ENCODE results near the gene BTRC.

BTRC gene

DNA sequence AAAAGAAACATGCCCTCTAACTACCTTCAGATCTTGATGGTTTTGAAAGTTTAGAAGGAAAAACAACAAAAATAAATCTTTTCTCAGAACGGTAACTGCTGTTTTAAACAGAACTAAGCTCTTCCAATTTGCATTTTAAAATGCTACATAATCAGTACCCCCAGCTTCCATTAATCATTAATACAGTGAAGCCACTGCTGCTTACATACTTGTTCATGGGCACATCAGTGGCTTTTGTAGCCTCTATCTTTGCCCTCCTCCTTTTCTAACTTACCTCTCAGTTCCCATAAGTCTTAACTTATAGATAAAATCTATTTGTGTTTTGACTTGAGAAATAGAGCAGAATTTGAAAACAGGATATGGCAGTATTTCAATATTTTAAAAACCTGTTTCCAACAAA, 125.0 kb downstream of the BTRC start:
- DNase-seq = no peak

DNA sequence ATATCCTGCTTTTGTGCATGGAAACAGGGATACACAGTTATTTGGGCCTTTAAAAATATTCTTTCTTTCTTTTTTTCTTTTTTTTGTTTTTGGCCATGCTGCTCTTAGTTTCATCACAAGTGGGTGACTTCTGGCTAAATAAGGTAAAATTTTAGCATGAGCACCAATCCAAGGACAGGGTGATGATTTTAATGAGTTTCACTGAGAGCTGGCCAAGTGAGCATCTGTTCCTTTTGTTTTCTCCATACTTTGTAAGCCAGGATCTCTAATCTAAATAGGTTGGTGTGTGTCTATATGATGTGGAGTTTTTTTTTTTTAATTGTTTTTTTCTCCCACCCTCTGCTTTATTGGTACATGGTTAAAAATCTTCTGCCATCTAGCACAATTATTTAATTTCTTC, 127.3 kb downstream of the BTRC start:
- DNase-seq = no peak

DNA sequence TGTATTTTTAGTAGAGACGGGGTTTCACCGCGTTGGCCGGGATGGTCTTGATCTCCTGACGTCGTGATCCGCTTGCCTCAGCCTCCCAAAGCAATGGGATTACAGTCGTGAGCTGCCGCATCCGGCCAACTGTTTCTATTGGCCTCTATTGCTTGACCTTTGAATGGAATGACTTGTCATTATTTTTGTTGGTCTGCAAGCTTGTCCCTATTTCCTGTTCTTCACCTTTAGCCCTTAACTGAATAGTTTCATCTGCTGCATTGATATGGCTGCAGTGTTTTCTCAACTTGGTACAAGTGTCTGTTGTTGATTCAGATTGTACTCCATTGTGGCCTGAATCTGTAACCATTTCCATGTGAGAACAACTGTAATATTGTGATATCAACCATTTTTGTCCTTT, 128.6 kb downstream of the BTRC start:
- no peak for DNase-seq

DNA sequence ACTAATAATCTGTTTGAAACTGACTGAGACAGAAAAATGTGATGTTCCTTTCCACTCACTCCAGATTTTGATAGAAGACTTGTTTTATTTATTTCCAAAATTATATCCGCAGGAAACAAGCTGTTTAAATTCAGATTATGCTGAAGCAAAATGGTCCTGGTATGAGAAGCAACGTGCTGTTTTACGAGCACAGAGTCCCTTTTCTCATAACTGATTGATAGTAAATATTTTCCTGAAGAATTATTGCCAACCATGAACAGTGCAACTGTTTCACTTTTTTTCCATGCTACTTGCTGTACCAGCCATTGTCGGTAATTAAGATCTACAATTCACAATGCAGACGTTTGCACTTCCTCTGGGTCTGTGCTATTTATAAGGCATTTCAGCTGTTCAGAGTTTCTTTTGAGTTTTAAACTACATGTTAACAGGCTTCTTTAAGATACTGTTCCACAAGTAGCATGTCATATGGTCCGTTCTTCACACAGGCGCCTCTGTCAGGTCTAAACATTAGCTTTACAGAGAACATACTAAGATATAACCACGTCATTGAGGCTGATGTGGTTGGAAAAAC, 130.3 kb downstream of the BTRC start:
- DNase-seq = no peak

DNA sequence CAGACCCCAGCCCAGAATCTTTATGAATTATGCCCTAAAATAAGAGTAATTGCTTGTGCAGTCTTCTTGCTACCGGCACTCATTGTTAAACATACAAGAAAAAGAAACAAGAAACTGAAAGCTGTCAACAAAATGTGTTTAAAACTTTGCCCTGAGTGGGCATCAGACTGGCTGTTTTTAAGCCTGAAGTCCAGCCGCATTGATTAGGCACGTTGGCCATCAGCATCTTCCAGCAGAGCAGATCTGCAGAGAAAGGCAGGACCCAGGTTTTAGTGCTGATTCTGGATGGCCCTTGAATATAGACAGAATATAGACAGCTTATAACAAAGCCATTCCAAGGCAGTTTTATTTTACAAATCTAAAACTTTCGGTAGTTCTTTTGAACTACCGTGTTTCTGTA, 131.2 kb downstream of the BTRC start:
- DNase-seq = no peak

DNA sequence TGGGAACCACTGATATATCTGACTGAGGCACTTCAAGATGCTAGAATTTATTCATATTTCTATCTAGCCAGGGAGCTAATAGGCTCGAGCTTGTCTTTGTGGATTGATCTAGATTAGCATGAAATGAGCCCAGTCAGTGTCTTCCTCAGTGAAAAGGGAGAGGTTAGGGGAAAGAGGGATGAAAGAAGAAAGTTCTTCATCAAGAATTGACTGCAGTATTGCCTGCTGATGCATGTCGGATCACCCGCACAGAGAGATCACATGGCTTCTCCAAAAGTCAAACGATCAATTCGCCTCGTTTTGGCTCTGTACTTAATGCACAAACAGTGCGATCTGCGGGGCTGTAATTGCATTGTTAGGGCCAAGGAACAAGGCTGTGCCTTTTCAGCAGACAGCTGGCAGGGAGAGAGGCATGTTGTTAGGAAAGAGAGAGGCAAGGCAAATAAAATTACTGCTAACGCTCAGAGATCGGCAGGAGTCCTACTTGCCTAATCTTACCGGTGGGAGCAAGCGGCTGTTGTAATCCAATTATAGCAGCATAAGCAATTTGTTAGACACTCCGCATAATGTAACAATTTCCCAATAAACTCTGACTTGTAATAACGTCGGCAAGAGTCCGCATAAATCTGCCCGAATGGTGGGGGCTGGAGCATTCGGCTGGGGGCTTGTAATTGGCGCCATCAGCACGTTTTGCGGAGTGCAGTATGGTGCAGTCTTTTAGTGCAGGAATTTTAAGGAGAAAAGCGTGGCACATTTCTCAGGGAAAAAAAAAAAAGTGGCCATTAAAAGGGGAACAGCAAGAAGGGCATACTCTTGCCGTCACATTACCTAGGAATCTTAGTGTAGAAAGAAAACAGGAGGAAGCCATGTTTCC, 132.0 kb downstream of the BTRC start:
- peak in 25 of 56 donors; percentile 4 to 46 (median 13) for DNase-seq

DNA sequence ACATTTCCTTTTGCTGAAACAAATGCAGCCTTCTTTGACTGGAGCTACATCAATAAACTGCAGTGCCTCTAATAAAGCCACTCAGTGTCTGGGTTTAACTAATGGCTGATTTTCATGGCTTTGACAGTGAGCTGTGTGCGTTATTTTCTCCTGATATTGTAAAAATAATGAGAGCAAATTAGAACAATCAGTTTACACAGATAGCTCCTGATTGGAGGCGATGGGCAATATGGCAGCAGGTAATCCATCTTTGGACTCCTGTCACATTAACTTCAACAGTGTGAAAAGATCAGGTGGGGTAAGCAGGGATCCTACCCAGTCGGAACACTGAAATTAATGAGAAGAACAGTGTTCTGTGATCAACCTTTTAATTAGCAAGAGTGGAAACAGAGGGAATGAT, 133.4 kb downstream of the BTRC start:
- DNase-seq = no peak

DNA sequence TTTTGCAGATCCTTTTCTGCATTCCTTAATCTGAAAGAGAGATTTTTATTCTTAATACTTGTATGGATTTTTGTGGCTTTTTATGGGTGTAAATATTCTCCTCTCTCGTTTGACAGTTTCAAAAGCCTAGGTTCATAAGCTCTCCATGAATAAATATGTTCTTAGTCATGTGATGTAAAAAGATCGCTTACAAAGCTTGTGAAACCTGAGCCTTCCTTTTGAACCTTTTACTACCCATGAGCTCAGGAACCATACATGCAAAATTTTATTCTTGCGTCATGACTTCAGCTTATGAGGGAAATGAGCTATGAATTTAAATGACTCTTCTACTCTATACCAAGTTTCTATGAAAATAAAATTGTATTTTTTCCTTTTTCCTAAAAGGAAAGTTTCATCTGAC, 135.4 kb downstream of the BTRC start:
- DNase-seq = no peak

DNA sequence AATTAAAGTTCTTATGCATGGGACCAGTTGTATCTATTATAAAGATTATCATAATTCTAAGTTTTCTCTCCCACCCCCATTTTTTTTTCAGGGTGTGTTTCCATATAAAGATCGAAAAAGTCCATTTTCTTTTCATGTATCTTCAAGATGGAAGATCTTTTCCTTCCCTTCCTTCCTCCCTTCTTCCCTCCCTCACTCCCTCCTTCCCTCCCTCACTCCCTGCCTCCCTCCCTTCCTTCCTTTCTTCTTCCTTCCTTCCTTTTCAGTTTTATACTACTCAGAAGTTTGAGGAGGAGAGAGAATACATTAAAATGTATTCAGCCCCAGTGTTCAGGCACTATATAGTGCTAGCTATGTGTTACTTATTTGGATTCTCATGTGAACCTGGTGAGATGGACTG, 136.1 kb downstream of the BTRC start:
- DNase-seq = no peak

DNA sequence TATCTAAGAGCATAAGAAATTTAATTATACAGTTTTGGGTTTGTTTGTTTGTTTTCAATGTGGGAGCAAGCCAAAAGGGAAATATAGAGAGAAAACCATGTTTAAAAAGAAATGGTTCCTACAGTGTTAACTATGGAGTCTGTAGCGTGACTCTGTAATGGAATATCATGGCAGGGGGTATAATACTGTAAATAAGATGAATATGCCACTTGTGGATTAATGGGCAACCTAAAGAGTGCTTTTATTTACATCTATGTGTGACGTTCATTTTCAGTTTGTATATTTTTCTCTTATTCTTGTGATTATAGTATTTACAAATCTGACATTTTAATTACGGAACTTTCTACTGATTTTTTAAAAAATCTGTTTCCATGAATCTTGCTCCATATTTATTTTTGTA, 138.2 kb downstream of the BTRC start:
- DNase-seq = no peak

DNA sequence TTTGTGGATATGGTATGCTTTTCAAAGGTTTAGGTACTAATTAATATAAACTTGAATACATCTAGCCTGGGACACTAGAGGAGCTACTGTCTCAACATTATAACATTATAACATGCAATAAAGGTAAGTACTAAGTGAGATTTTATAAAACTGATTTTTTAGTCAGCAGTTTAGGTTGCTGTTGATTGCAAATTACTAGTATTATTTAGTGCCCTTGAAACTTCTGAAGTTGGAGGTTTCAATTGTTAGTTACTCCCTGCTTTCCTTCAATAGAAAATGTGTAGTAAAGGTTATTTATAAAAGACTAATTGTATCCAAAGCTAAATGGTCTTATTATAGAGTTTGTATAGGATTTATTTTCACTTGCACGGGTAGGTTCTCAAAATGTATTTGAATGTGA, 138.8 kb downstream of the BTRC start:
- DNase-seq = no peak

DNA sequence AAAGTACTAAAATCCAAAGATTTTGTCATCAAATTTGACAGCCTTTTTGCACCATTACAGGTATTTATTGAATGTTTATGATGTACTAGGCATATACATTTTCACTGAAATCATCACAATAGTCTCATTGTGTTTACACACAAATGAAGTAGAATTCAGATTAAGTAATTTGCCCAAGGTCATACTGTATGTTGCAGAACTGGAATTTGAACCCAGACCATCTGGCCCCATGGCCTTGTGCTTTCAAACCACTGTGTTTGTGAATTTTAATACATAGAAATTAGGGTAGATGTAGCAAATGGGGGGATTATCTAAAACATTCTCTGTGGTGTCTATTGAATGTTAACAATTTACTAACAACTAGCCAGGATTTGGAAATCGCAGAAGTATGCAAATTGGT, 139.3 kb downstream of the BTRC start:
- DNase-seq = no peak

DNA sequence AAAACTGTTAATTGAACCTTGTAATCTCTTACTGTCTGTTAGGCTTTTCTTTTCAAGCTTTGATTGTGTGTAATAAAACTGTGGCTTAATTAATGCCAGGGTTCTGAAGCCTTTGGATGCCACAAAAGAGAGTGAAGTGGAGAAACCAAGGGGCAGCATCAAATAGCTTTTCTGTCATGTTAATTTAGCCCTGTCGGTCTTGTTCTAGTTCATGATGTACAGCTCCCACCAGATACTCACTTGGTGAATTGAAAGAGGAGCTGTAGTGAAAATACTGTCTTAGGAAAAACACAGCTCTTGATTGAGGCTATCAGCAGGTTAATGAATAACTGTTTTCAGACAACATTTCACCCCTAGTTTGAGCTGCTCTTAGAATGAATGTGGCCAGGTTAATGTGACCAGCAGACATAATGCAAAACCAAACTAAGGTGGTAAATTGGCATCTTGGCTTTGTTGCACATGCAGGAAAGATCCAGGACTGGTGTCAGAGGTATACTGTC, 139.9 kb downstream of the BTRC start:
- DNase-seq = no peak

DNA sequence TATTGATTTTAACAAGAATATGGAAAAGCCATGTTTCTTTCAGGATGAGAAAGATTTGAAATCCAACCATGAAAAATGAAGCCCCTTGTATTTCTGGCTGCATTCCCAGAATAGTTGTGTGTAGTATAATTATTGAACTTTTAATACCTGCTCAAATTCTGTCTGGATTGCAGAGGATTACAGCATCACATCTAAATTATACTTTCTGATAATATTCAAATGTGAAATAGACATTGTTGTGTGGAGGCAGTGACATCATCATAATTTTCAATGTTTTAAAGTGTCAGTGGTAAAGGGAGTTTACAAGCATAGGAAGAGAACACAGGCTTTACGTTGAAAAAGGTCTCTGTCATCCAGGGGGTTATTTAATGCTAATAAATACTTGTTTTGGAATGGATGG, 140.7 kb downstream of the BTRC start:
- no peak for DNase-seq

DNA sequence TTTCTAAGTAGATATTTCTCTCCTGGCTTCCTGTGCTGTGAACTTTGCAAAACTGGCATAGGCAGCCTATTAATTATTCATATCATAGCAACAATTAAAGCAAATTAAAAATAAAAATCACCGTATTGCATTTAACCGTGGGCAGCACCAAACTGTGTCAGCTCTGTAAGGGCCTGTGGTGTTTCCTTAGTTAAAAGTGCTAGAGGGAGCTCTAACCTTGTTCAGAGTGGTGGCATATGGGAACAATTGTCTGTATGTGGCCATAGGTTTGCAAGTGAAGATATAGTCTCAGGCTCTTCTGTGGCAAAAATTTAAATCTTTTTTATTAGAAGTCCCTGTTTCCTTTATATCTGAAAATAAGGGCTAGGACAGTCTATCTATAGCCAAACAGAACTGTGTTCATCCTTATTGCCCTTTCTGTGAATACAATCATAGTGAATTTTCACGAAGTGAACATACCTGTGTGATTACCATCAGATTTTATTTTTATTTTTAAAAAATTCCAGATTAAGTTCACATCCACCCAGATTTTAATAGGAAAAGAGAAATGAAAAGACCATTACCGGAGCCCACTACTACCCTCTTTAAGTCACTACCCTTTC, 141.5 kb downstream of the BTRC start:
- peak in 1 of 56 donors; percentile 2 for DNase-seq

DNA sequence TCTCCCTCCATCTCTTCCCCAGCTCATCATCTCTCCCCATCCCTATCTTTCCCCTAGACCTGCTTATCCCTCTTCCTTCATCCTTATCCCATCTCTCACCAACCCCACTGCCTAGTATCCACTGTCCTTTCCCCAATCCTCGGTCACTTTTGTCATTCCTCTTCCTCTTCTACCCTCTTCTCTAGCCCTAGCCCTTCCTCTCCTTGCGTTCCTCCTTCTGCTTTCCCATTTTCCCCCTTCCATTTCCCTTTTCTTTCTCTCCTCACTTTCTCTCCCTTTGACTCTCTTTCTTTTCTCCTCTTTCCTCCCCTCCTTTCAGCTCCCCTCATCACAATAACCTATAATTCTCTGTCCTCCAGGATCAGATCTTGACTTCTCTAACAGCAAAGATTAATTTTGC, 150.5 kb downstream of the BTRC start:
- DNase-seq = no peak

DNA sequence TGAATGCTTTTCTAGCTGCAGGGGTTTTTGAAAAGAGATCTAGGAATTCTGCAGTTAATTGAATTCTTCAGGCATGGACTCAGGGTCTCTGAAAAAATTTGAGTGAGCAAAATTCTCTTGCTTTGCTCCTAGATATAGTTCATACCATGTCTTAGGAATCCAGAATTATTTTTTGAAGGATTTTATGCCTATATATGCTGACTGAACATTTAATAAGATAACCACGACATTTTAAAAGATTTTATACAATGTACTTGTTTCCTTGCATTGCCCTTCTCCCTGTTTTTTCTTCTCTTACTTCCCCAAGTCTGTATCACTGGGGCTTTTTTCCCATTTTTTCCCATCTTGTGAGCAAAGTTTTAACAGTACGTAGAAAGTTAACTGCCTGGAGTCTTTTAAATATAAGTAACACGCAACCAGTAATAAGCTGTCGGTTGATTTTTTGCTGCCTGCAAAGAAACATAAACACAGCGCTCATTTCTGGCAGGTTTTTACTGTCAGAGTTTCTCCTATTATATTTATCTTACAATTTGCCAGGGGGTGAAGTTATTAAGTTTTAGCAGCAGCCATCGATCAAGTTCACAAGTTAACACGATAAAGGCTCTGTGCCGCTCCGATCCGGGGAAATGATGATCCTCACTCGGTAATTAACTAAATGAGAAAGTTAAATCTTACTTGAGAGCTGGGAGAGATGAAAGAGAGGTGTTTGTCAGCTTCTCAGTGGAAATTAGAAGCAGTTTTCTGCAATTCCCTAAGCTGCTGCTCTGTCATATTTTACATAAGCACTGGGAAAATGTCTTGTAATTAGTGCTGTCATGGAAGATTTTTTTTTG, 153.1 kb downstream of the BTRC start:
- no peak for DNase-seq

DNA sequence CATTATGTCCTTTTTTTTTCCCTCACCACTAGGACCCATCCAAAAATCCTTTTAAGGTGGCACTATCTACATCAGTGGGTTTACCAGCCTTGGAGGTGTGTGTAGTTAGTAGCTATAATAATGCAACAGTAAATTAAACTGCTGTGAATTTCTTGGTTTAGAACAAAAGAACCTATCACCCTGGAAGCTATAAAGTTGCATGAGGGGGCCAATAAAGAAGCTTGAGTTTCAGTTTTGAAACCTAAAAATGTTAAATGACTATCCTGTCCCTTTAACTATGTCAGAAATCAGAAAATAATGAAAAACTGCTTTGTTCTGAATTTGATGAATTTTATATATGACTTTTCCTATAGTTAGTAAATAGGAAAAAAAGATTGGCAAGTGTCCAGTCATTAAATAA, 153.9 kb downstream of the BTRC start:
- DNase-seq = no peak

DNA sequence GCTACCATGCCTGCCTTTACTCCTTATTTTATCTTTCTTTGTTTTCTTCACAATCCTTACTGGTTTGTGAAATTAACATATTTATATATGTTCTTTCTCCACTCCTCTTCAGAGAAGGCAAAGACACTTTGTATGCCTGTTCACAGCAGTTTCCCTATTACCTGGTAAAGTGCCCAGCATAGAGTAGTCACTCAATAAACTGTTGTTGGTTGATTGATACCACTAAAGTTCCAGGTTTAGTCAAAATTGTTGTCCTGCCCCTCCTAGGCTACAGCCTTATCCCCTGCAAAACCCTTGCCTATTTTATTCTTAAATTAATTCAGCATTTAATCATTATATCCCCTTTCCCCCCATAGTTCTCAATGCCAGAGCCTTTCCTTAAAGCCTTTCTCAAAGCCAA, 158.0 kb downstream of the BTRC start:
- no peak for DNase-seq

DNA sequence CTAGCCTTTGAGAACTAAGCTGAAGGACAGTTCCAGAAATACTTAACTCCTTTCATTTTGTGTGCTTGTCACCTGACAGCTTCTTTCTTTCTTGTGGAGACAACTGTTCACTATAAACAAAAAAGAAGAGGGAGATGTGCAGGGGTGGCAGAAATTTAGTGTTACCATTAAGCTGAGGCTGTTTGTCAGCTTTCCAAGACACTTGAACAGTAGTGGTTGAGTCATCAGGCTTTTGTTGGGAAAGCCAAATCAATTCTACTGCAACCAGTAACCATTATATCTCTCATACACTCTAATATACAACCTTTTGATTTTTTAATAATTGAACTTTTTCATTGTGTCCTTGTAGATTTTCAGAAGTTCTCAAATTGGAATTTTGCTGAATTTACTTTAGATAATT, 158.8 kb downstream of the BTRC start:
- DNase-seq = peak in 4 of 56 donors; percentile 2 to 6 (median 4)

DNA sequence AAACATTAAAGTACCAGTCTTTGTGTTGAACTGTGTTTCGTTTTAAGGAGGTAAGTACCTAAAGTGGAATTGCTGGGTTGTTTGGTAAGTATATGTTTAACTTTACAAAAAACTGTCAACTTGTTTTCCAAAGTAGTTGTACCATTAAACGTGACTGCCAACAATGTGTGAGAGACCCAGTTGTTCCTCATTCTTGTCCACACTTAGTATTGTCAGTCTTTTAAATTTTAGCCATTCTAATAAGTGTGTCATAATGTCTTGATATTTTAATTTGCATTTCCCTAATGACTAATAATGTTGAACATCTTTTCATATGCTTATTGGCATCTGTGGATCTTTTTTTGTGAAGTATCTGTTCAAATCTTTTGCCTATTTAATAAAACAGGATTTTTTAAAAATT, 159.8 kb downstream of the BTRC start:
- DNase-seq = no peak

DNA sequence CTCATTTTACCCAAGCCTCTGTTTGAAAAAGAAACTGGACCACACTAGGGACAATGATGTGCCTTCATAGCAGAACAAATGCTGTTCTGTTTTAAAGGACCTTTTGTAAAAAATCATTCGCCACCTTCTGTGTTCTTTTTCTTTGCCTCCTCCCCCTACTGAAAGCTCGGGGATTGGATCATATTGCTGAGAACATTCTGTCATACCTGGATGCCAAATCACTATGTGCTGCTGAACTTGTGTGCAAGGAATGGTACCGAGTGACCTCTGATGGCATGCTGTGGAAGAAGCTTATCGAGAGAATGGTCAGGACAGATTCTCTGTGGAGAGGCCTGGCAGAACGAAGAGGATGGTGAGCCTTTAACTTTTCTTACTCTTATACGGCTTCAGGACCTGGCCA, 171.9 kb downstream of the BTRC start:
- peak in 12 of 56 donors; percentile 0 to 30 (median 6) for DNase-seq
